Naive thymus-derived CD8-positive, alpha-beta T cell (primary cell): Measurements from ENCODE around the gene OVOL1. TPM values are rescaled to one million over a fixed set of nuclear protein-coding genes. Genes with fewer than 3 reads are reported as not detected.

ENCODE experiments used
- ATAC-seq, 2 donors: fragments of 150-1000 bp; cut with Tn5 transposase in 1 of 2; sonication (Bioruptor Pico), chemical (Tn5 transposase) in 1 of 2; 1 replicate in 1 of 2; 2 replicates in 1 of 2; pipeline ENCODE4 v1.10.0; 2021; ENCODE audit warnings: mild to moderate bottlenecking in 2 of 2, moderate library complexity in 2 of 2
- POLR2A ChIA-PET: fragments of 350-600 bp; sonication (Branson Sonifier 250); formaldehyde crosslinking; loops from one replicate; lab custom pipeline; 2021; ENCODE audit warnings: antibody characterized with exemption; lab: Charles Lee
- DNase-seq, 10 donors: peaks; one replicate each; pipeline versions ENCODE4 v3.0.0 to v3.0.0-alpha.2; 2020 to 2022
- H3K27ac Mint-ChIP-seq, 10 donors: one replicate each; pipeline ENCODE4 v1.8.0; 2020 to 2022; ENCODE audit warnings: mild to moderate bottlenecking in 10 of 10, mixed read lengths in 10 of 10, moderate library complexity in 4 of 10, inconsistent platforms in 1 of 10
- H3K27me3 Mint-ChIP-seq, 5 donors: one replicate each; pipeline ENCODE4 v1.8.0; 2021 to 2022; ENCODE audit warnings: mixed read lengths in 5 of 5
- H3K36me3 Mint-ChIP-seq, 3 donors: one replicate each; pipeline ENCODE4 v1.8.0; 2020 to 2022; ENCODE audit warnings: mixed read lengths in 3 of 3, mild to moderate bottlenecking in 2 of 3, inconsistent platforms in 1 of 3
- H3K4me1 Mint-ChIP-seq, 4 donors: one replicate each; pipeline ENCODE4 v1.8.0; 2021 to 2022; ENCODE audit warnings: mixed read lengths in 4 of 4
- H3K4me3 Mint-ChIP-seq, 10 donors: one replicate each; pipeline ENCODE4 v1.8.0; 2020 to 2022; ENCODE audit warnings: mild to moderate bottlenecking in 10 of 10, mixed read lengths in 10 of 10, moderate library complexity in 6 of 10, inconsistent platforms in 1 of 10
- H3K9me3 Mint-ChIP-seq, 9 donors: one replicate each; pipeline ENCODE4 v1.8.0; 2020 to 2022; ENCODE audit warnings: mixed read lengths in 9 of 9, mild to moderate bottlenecking in 3 of 9, inconsistent platforms in 1 of 9, moderate library complexity in 1 of 9
- polyA plus RNA-seq, 3 donors: library from polyadenylated mRNA; unstranded; fragments of 300-500 nt; fragmentation: Illumina TruSeq; gene quantifications; one replicate each; pipeline ENCODE4 v1.2.3, GENCODE V29; 2021
- total RNA-seq, 8 experiments: library from RNA in 2 of 8; stranded (reverse) in 2 of 8; gene quantifications; one replicate each; pipeline ENCODE4 v1.2.3 and lab custom pipeline; 2021 to 2026

Gene OVOL1
- total and polyA plus RNA-seq, 5 experiments from 2014 or later, result not detected

- peaks cover 0 to 6% (median under 1%) of the 10 kb centered on the region in 5 donors for H3K27me3 Mint-ChIP-seq
- no peak for ATAC-seq
- H3K36me3 Mint-ChIP-seq, result peaks cover 0 to 7% (median 0%) of the 10 kb centered on the region in 3 donors
- POLR2A ChIA-PET, result interaction anchor here (0.6 to 3.6 kb wide), 15 partner anchors 9 to 538 kb away, joined by 3 to 24 read pairs (median 5); partner anchors contain the start of genes CCDC85B, CD248, KAT5 and RELA
- H3K4me3 Mint-ChIP-seq, result peak overlapping the region in 9 of 10 donors; percentile 62 to 89 (median 82)
- H3K27ac Mint-ChIP-seq, result peak overlapping the region in 1 of 10 donors; percentile 68
- H3K9me3 Mint-ChIP-seq, result no peaks in the 10 kb centered on the region
- DNase-seq, result no peak
- H3K4me1 Mint-ChIP-seq, result peaks cover 7 to 21% (median 16%) of the 10 kb centered on the region in 4 donors
Observed at GRCh38 chr11:65779669-65779918, 7.3 kb upstream of the OVOL1 start.

- Mint-ChIP-seq H3K27me3 (peaks cover 0 to 8% (median 2%) of the 10 kb centered on the region in 5 donors), H3K27ac (peak overlapping the region in 9 of 10 donors; percentile 12 to 83 (median 68)), H3K4me1 (peaks cover 8 to 20% (median 18%) of the 10 kb centered on the region in 4 donors), H3K9me3 (no peaks in the 10 kb centered on the region), H3K36me3 (peaks cover 0 to 7% (median 0%) of the 10 kb centered on the region in 3 donors), H3K4me3 (peak overlapping the region; percentile 77 to 91 (median 83))
- ATAC-seq, result peak; percentile 62 to 74
- DNase-seq, result peak; percentile 65 to 81 (median 76)
- POLR2A ChIA-PET, result interaction anchor here (0.6 to 3.6 kb wide), 19 partner anchors 8 to 871 kb away, joined by 3 to 24 read pairs (median 4); partner anchors contain the start of genes BANF1, CCDC85B, CD248 and KAT5
Observed at GRCh38 chr11:65779919-65780769, 6.7 kb upstream of the OVOL1 start.

DNA sequence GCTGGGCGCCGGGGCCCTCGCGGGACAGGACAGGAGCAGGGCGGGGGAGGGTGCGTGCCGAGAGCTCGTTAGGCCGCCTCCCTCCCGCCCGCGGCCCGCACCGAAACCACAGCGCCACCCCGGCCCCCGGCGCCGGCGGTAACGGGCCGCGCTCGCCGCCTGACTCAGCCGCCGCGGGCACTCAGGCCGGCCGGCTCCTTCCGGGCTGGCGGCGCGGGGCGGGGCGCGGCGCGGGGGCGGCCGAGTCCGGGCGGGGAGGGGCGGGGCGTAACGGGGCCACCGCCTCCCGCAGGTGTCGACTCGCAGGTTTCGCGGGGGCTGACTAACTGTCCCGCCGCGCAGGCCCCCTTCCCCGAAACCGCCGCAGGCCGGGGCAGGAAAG lies 6.1 kb upstream of the OVOL1 start, which contains the start of gene AP5B1:
Gene AP5B1 (minus strand): TSS at position 207 of the 382 bp plus-strand sequence. CDS start 385 bp downstream, outside the sequence.
- H3K9me3 Mint-ChIP-seq, result peaks cover 0 to 2% (median 0%) of the 10 kb centered on the region in 9 donors
- H3K27ac Mint-ChIP-seq, result peak within 1 kb of the TSS in 9 of 10 donors; percentile 12 to 83 (median 68)
- H3K4me3 Mint-ChIP-seq, result peak within 1 kb of the TSS; percentile 77 to 91 (median 83)
- peaks cover 13 to 26% (median 24%) of the 10 kb centered on the region in 4 donors for H3K4me1 Mint-ChIP-seq
- H3K36me3 Mint-ChIP-seq, result peaks cover 0 to 7% (median 0%) of the 10 kb centered on the region in 3 donors
- peak; percentile 66 to 71 for ATAC-seq
- H3K27me3 Mint-ChIP-seq, result peaks cover 2 to 14% (median 7%) of the 10 kb centered on the region in 5 donors
- peak; percentile 37 to 81 (median 68) for DNase-seq
- POLR2A ChIA-PET, result interaction anchor here (0.8 to 3.6 kb wide), 11 partner anchors 10 to 537 kb away, joined by 3 to 24 read pairs (median 5); partner anchors contain the start of genes BANF1, CCDC85B, CD248 and KAT5

GRCh38 chr11:65781152-65781961 lies 5.5 kb upstream of the OVOL1 start:
- H3K4me3 Mint-ChIP-seq, result peak overlapping the region in 7 of 10 donors; percentile 15 to 89 (median 36)

GRCh38 chr11:65781962-65782815 lies 4.7 kb upstream of the OVOL1 start:
- DNase-seq (no peak), ATAC-seq (no peak)
- Mint-ChIP-seq H3K27ac (peak overlapping the region in 1 of 10 donors; percentile 19), H3K27me3 (peaks cover 3 to 18% (median 15%) of the 10 kb centered on the region in 5 donors), H3K36me3 (peaks cover 0 to 7% (median 0%) of the 10 kb centered on the region in 3 donors), H3K9me3 (peaks cover 0 to 3% (median 0%) of the 10 kb centered on the region in 9 donors), H3K4me3 (peak overlapping the region in 7 of 10 donors; percentile 21 to 65 (median 56)), H3K4me1 (peaks cover 14 to 31% (median 24%) of the 10 kb centered on the region in 4 donors)
- POLR2A ChIA-PET, result interaction anchor here (0.5 kb wide), 1 partner anchor 105 kb away, joined by 4 read pairs; no protein-coding TSS in a partner anchor

More at GRCh38 chr11:65781152-65781961, 5.5 kb upstream of the OVOL1 start:
- H3K36me3 Mint-ChIP-seq, result peaks cover 0 to 7% (median 0%) of the 10 kb centered on the region in 3 donors
- H3K27ac Mint-ChIP-seq, result no peak overlapping the region
- peaks cover 2 to 15% (median 13%) of the 10 kb centered on the region in 5 donors for H3K27me3 Mint-ChIP-seq
- DNase-seq, result no peak
- peaks cover 0 to 3% (median 0%) of the 10 kb centered on the region in 9 donors for H3K9me3 Mint-ChIP-seq
- POLR2A ChIA-PET, result interaction anchor here (0.5 to 3.6 kb wide), 5 partner anchors 37 to 118 kb away, joined by 4 to 24 read pairs (median 9); partner anchors contain the start of genes CCDC85B, KAT5 and RELA
- peak; percentile 52 to 57 for ATAC-seq
- peaks cover 13 to 29% (median 27%) of the 10 kb centered on the region in 4 donors for H3K4me1 Mint-ChIP-seq

DNA sequence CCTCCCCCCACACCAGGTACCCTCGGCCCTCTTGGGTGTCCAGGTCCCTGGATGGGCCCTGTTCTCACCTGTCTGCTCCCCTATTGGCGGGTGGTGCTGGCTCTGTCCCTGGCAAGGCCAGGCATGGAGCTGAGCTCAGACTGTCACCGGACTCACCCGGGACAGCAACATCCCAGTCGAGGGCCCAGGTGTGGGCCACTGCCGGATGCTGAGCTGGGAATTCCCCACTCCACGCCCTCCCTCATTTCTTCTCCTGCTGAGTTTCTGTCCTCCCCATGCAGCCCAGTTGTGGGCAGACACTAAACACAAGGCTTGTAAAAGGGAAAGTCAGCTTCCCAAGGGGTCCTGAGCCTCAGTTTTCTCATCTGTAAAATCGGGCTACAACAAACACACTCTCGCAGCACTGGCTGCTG lies 4.0 kb upstream of the OVOL1 start:
- POLR2A ChIA-PET, result no interaction called here
- Mint-ChIP-seq H3K27ac (peak overlapping the region in 4 of 10 donors; percentile 25 to 75 (median 37)), H3K4me3 (peak overlapping the region; percentile 20 to 65 (median 46)), H3K36me3 (peaks cover 0 to 4% (median 0%) of the 10 kb centered on the region in 3 donors), H3K9me3 (peaks cover 0 to 3% (median 0%) of the 10 kb centered on the region in 9 donors), H3K4me1 (peaks cover 13 to 35% (median 24%) of the 10 kb centered on the region in 4 donors), H3K27me3 (peaks cover 3 to 24% (median 16%) of the 10 kb centered on the region in 5 donors)
- no peak for DNase-seq
- ATAC-seq, result no peak

DNA sequence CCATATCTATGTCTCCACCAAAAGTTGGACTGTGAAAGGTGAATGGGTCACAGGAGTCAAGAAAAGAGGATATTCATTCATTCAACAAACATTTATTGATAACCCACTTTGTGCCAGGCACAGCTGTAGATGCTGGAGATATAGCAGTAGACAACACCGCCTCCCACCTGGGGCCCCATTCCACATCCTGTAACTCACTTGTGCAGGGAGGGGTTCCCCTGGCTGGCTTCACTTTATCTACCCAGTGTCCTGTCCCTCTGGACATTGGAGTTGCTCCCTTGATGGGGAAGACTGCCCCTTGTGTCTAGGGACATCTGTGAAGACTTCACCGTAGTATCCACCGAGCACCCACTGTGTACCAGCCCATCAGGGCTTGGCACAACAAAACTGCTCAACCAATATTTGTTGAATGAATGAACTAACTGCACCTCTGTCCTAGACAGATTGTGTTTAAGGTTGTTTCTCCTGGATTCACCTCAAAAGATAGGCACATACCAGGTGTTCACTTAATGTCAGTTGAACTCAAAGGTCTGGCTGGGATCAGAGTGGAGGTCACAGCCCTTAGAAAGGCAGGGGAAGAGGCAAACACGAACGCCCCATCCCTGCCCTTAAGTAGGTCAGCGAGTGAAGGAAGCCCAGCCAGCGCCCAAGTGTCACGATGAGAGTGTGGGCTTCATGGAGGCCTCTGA lies 1.4 kb upstream of the OVOL1 start:
- H3K36me3 Mint-ChIP-seq, result no peaks in the 10 kb centered on the region
- peaks cover 0 to 3% (median 0%) of the 10 kb centered on the region in 9 donors for H3K9me3 Mint-ChIP-seq
- peaks cover 8 to 51% (median 28%) of the 10 kb centered on the region in 5 donors for H3K27me3 Mint-ChIP-seq
- POLR2A ChIA-PET, result no interaction called here
- no peak for ATAC-seq
- DNase-seq, result no peak
- peaks cover 10 to 27% (median 22%) of the 10 kb centered on the region in 4 donors for H3K4me1 Mint-ChIP-seq
- peak overlapping the region; percentile 52 to 81 (median 72) for H3K4me3 Mint-ChIP-seq
- H3K27ac Mint-ChIP-seq, result peak overlapping the region in 3 of 10 donors; percentile 1 to 49 (median 33)

DNA sequence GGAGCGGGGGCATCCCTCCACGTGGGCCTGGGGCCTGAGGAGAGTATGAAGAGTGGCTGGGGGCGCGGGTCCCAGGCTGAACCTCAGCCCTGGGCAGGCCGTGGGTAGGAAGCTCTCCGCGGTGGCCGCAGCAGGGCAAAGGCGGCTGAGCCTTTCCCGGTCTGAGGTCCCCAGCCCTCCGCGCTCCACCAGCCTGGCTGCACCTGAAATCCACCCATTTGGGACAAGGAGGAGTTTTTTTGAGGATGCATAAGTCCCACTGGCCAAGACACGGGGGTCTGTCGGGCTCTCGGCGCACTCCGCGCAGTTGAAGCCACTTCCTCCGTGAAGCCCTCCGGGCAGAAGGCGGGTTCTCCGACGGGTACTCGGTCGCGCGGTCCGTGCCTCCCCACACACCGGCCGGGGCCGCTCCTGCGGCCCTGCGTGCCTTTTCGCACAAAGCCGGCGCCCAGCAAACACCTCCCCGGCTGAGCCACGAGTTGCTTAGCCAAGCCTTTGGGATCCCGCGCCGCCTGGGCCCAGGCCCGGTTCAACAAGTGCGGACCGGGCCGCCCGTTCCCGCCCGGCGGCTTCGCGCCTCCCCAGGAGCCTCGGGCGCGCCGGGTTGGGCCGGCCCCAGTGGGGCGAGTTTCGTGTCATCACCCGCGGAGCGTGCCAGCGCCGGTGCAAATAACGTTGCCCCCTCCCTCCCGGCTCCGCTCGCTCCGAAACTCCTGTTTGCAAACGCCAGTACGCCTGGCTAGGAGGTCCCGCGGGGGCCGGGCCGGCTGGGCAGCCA lies 666 bp upstream of the OVOL1 start:
- H3K9me3 Mint-ChIP-seq, result peaks cover 0 to 3% (median 0%) of the 10 kb centered on the region in 9 donors
- ATAC-seq, result peak; percentile 15 to 33
- DNase-seq, result no peak
- peak overlapping the region; percentile 52 to 81 (median 72) for H3K4me3 Mint-ChIP-seq
- H3K36me3 Mint-ChIP-seq, result no peaks in the 10 kb centered on the region
- peaks cover 11 to 57% (median 31%) of the 10 kb centered on the region in 5 donors for H3K27me3 Mint-ChIP-seq
- POLR2A ChIA-PET, result no interaction called here
- H3K4me1 Mint-ChIP-seq, result peaks cover 10 to 27% (median 23%) of the 10 kb centered on the region in 4 donors
- peak overlapping the region in 1 of 10 donors; percentile 49 for H3K27ac Mint-ChIP-seq

GRCh38 chr11:65787649-65788622 lies 1.1 kb downstream of the OVOL1 start:
- H3K27me3 Mint-ChIP-seq, result peaks cover 11 to 57% (median 30%) of the 10 kb centered on the region in 5 donors
- H3K36me3 Mint-ChIP-seq, result no peaks in the 10 kb centered on the region
- ATAC-seq, result peak; percentile 22 to 31
- H3K4me3 Mint-ChIP-seq, result peak overlapping the region; percentile 69 to 90 (median 86)
- H3K9me3 Mint-ChIP-seq, result peaks cover 0 to 3% (median 0%) of the 10 kb centered on the region in 9 donors
- H3K4me1 Mint-ChIP-seq, result peaks cover 10 to 37% (median 23%) of the 10 kb centered on the region in 4 donors
- no peak for DNase-seq
- peak overlapping the region in 3 of 10 donors; percentile 57 to 79 (median 57) for H3K27ac Mint-ChIP-seq
- POLR2A ChIA-PET, result interaction anchor here (0.6 to 1.4 kb wide), 5 partner anchors 9 to 76 kb away, joined by 3 to 5 read pairs (median 4); partner anchors contain the start of gene KAT5
